HG02938 (cell line): ENCODE measurements around the gene PALLD.

Experiments used
- ATAC-seq: cut with Tn5 transposase; IDR thresholded peaks from one replicate; pipeline ENCODE4 v1.9.1; 2021; ENCODE audit warnings: mild to moderate bottlenecking, moderate library complexity; ENCODE audit not compliant: unreplicated experiment

PALLD gene

GRCh38 chr4:168743131-168743530 lies 246.3 kb downstream of the PALLD start:
- no peak for ATAC-seq

DNA sequence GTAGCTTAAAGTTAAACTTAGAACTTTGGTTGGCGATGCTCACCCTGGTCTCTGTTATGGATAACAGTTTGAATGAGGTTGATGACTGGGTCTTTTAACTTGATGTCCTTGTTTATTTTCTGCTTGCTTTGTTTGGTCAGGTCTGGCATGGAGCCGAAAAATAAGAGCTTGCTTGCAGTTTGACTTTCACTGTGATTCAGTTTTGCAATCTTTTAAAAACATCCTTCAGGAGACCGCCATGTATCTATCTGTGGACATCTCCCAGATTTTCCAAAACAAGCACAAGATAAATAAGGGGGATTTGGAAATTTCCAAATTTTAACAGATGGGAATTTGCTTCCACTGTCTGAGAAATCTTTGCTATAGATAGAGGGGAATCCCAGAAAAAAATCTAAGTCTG lies 246.7 kb downstream of the PALLD start:
- no peak for ATAC-seq

DNA sequence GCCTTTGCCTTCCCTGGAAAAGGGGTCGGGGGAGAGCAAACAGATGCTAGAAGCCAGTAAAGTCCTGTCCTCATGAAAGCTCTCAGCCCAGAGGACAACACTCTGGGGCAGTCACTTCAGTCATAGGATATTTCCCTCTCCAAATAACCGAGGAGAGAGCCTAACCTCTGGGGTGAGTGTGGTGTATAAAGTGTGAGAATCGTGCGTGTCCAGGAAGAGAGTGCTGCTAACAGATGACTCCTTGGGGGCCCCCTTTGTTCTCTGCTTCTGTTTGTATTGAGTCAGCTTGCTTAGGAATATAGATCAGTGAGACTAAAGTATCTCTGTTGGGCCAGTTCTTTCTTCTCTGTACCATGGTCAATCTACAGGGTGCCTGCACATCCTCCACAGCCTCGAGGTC lies 247.2 kb downstream of the PALLD start:
- no peak for ATAC-seq

- no peak for ATAC-seq
Measured at GRCh38 chr4:168748807-168749206, 252.0 kb downstream of the PALLD start.

DNA sequence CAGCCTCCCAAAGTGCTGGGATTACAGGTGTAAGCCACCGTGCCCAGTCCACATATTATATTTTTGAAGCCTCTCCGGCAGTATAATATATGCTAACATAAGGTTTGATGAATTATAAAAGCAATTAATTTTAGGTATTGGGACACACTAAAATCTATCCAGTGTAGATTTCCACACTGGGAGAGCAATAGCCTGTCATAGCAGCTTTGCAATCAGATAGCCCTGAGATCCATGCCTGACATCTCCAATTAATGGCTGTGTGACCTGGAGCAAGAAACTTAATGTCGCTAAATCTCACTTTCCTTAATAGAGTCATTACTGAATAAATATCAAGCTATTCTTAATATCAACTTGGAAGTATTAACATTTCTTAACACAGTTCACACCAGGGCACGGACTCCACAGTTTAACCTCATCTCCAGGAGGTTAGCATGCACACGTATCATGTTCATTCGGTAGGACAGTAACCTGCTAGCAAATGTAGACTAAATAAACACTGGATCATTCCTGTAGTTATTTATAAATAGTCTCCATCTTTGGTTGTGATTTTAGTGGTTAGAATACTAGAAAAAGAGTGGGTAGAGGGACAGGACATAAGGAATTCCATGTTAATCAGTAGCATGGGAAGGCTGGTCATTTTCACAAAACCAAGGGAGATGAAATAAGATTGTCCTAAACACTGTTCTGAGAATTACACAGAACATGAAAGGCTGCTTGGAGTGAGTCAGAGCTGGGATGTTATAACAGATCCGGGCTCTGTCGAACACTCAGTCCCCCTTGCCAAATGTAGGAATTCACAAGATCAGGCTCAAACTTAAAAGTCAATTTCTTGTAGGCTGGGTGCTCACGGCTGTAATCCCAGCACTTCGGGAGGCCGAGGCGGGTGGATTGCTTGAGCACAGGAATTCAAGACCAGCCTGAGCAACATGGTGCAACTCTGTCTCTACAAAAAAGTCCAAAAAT lies 254.7 kb downstream of the PALLD start:
- ATAC-seq: no peak

DNA sequence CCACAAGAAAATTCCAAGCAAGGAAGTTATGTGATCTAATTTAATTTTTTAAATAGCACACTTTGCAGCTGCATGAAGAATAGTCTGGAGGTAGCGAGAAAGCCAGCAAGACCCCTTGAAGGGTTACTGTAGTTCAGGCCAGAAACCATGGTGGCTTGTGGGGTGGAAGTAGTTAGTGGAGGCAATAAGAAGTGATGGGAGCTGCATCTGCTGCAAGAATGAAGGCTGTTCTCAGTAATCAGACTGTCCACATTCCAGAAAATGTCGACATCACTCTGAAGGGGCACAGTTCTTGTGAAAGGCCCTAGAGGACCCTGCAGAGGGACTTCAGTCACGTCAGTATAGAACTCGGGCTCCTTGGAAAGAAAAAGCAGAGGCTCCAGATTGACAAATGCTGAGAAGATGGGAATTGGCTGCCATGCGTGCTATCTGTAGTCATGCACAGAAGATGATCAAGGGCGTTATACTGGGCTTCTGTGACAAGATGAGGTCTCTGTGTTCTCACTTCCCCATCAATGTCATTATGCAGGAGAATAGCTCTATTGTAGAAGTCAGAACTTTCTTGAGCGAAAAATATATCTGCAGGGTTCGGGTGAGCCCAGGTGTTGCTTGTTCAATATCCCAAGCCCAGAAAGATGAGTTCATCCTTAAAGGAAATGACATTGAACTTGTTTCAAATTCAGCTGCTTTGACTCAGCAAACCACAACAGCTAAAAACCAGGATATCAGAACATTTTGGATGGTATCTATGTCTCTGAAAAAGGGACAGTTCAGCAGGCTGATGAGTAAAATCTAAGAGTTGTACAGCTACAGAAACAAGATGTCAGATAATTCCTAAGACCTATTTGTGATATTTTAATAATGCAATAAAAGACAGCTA lies 259.0 kb downstream of the PALLD start:
- ATAC-seq: no peak

GRCh38 chr4:168757500-168757899 lies 260.6 kb downstream of the PALLD start:
- no peak for ATAC-seq

DNA sequence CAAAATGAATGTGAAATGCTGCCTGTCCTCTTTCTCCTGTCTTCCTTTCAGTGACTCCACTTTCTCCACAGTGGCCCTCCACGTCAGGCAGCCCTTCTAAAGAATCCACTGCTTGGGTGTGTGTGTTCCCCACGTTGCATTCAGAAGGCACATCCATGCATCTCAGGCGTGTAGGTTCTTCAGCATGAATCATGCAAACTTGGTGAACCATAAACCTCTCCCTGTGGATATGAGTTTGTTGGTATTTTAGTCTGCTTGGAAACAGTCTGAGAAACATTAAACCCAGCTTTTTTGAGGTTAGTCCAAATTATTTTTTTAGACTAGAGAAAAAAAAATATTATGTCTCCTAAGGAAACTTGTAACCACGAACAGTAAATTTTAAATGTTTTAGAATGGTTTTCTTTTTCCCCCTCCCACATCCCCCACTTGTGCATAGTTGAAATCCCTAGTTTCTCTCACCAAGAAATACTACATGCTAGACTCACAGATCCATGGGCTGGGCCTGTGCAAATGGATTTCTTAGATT lies 261.6 kb downstream of the PALLD start:
- no peak for ATAC-seq

DNA sequence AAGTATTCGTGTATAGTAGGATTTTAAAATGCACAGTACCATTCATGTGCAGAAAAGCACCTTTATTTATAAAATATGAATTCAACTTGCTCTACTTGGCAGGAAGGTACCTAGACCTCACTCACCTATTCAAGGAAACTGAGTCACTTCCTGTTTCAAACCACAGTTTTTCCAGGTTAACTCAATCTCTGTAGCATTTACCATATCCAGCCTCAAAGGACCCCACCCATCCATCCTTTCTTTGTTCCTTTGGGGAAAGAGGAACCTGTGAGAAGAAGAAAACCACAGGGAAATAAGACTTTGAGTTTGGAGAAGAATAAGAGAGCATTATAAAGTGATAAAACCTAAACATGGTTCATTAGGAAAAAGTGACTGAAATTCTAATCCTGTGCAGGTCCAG lies 262.5 kb downstream of the PALLD start:
- no peak for ATAC-seq

DNA sequence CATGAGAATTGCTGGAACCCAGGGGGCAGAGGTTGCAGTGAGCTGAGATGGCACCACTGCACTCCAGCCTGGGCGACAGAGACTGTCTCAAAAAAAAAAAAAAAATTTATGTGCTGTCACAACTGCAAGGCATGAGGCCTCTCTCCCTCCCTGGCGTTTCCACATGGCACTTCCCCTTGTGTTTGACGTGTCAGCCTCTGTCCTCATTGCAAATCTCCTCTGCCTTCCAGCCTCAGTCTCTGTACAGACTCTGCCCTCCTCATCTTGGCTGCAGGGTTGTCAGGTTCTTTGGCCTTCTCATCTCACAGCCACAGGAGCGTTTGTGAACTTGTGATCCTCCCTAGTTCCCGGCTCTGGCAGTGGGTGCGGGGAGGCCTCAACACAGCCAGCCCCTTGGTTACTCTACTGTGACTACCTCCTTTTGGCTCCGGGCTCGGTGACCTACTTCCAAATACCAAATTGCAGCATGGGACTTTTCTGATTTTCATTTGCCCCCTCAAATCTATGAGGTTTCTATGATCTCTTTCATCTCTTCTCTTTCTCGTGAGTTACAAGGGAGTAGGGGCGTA lies 263.2 kb downstream of the PALLD start:
- ATAC-seq: no peak

- ATAC-seq: no peak
Measured at GRCh38 chr4:168761066-168761465, 264.2 kb downstream of the PALLD start.

- ATAC-seq: no peak
Measured at GRCh38 chr4:168765322-168765721, 268.5 kb downstream of the PALLD start.

DNA sequence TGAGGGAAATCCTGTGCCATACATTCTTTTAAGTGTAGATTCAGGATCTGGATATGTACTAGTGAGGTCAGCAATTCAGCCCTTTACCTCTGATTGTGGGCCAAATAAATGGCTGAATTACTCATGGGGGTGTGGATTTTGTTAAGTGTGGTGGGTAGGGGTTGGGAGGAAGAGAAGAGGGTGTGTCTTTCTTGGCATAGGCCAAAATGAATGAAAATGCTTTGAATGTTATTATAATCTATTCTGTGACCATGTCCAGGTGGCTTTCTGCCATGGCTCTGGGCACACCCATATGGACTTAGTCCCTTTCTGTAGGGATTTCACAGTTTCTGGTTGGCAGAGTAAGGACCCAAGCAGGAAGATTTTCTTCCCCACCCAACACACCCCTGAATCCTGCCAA lies 268.9 kb downstream of the PALLD start:
- no peak for ATAC-seq

- no peak for ATAC-seq
Measured at GRCh38 chr4:168766604-168767316, 269.9 kb downstream of the PALLD start.

DNA sequence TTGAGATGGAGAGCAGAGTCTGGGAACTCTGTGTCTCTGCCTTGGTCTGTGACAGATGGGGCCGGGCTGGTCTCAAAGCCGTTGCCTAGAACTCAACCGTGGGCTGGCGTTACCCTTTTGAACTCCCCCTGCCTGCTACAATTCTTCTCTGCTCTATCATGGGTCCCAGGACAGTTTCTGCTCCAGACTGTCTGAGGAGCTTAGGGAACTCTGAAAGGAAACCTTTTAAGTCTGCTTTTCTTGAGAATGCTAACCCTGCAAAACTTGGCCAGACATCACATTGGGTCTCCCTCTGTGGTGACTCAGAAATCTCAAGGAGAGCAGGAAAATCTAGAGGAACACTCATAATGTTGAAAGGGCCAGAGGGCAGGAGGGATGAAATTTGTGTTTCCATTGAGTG lies 272.6 kb downstream of the PALLD start:
- no peak for ATAC-seq

GRCh38 chr4:168769837-168770236 lies 273.0 kb downstream of the PALLD start:
- no peak for ATAC-seq

DNA sequence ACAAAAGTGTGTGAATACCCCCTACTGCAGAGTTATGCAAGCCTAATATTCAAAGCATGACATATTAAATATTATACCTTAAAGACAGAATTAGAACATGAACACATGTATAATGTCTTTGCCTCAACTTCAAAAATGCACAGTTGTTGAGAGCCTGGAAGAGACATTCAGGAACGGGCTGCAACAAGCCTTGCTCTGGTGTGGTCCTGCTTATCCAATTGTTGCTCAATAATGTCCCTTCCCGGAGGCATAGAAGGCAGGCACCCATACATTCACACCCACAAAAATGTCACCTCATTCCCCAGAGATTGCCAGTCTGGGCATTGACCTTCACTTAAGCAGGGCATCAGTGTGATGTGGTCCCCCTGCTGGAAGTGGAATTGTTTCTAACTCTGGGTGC lies 274.4 kb downstream of the PALLD start:
- no peak for ATAC-seq

GRCh38 chr4:168773388-168774195 lies 276.7 kb downstream of the PALLD start:
- ATAC-seq: no peak

DNA sequence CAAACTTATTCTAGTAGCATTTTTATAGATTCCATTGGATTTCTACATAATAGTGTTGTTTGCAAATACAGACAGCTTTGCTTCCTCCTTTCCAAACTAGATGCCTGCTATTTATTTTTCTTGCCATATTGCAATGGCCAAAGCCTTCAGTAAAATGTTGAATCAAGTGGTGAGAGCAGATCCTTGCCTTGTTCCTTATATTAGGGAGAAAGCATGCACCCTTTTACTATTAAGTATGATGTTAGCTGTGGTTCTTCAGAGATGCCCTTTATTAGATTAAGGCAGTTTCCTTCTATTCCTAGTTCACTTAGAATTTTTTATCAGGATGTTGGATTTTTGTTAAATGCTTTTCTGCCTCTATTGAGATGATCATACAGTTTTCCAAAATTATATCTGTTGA lies 279.5 kb downstream of the PALLD start:
- no peak for ATAC-seq
